Activated gamma-delta T cell treated with anti-CD3 and anti-CD28 coated beads, Interleukin-2, amount 50 U/mL, for 16 hours (primary cell): ENCODE measurements around the gene AREL1.

Experiments
- DNase-seq: peaks from one replicate; pipeline ENCODE4 v3.0.0-alpha.2; 2020; ENCODE audit warnings: low read depth

The AREL1 gene

GRCh38 chr14:74611650-74612349 is 101.1 kb downstream of the AREL1 start, which contains the start of gene LTBP2:
LTBP2 (minus strand) TSS chr14:74612237; CDS start chr14:74611944, 293 bp downstream.
- DNase-seq: no peak
